ENCODE results near the gene FICD.

FICD gene

DNA sequence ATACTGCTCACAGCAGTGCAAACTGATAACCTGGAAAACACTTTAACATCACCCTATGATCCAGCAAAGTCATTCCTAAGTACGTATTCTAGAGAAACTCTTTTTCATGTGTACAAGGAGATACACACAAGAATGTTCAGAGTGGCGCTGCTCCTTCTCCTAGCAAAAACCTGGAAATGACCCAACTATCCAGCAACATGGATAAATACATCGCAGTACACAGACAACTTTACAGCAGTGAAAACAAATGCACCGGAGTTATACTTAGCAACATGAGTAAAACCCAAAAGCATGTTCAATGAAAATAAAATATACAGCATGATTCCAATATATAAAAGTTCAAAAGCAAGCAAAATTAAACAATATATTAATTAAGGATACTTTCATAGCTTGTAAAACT lies 27.2 kb downstream of the FICD start:
- H3K27me3 ChIP-seq (ENCODE audit: insufficient read depth, low read length, poor library complexity) = no peaks in the 10 kb centered on the region
- H3K9me3 ChIP-seq (ENCODE audit: insufficient read depth, low read length, severe bottlenecking) = no peaks in the 10 kb centered on the region
- TF ChIP-seq, protein P1, sequence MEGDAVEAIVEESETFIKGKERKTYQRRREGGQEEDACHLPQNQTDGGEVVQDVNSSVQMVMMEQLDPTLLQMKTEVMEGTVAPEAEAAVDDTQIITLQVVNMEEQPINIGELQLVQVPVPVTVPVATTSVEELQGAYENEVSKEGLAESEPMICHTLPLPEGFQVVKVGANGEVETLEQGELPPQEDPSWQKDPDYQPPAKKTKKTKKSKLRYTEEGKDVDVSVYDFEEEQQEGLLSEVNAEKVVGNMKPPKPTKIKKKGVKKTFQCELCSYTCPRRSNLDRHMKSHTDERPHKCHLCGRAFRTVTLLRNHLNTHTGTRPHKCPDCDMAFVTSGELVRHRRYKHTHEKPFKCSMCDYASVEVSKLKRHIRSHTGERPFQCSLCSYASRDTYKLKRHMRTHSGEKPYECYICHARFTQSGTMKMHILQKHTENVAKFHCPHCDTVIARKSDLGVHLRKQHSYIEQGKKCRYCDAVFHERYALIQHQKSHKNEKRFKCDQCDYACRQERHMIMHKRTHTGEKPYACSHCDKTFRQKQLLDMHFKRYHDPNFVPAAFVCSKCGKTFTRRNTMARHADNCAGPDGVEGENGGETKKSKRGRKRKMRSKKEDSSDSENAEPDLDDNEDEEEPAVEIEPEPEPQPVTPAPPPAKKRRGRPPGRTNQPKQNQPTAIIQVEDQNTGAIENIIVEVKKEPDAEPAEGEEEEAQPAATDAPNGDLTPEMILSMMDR (IDR thresholded peaks at IDR 0.05; ENCODE audit: borderline replicate concordance, extremely low read depth, low read length, poor library complexity, severe bottlenecking) = no peak
- TF ChIP-seq EZH2 (IDR thresholded peaks at IDR 0.05; ENCODE audit: borderline replicate concordance, low read depth, low read length, severe bottlenecking) = no peak
- H3K36me3 ChIP-seq (ENCODE audit: insufficient read depth, low read length) = peaks cover 89% of the 10 kb centered on the region
- H3K27ac ChIP-seq (ENCODE audit: low read length) = no peak overlapping the region
- H4K20me1 ChIP-seq (ENCODE audit: insufficient read depth, low read length) = peaks cover 49% of the 10 kb centered on the region; the same call in 1 of the 2 replicates
- no peaks in the 10 kb centered on the region for H3K4me1 ChIP-seq (ENCODE audit: insufficient read depth, low read length)
- H3K9ac ChIP-seq (ENCODE audit: low read depth, low read length) = no peak overlapping the region
- DNase-seq (no peak), ATAC-seq (ENCODE audit: insufficient read depth, low read depth) (no peak)
- no peak overlapping the region for H2AFZ ChIP-seq (ENCODE audit: low read depth, low read length)
- peaks cover 83% of the 10 kb centered on the region for H3K79me2 ChIP-seq (ENCODE audit: insufficient read depth, low read length)
- no peak overlapping the region for H3K4me2 ChIP-seq (ENCODE audit: insufficient read depth, low read length)
- H3K4me3 ChIP-seq (ENCODE audit: low read depth in 1 of 2, low read length in 2 of 2) = no peak overlapping the region

DNA sequence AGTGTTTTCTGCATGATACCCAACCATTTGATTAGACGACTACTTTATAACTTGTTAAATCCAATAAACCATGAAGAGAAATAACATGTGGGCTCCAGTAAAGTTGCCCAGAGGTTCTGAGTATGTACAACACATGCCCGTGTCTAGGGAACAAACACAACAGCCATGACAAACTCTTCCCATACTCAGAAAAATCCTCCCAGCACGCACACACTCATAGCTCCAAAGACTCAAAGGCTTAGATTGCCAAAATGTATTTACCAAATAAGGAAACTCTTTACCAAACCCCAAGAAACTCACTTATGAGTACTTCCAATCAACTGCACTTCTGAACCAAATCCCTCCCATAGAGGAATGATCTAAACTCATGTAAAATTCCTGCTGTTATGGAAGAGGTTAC lies 28.6 kb downstream of the FICD start:
- Histone ChIP-seq H3K9ac (ENCODE audit: low read depth, low read length) (no peak overlapping the region), H3K27me3 (ENCODE audit: insufficient read depth, low read length, poor library complexity) (no peaks in the 10 kb centered on the region), H3K4me1 (ENCODE audit: insufficient read depth, low read length) (no peaks in the 10 kb centered on the region), H3K4me3 (ENCODE audit: low read depth in 1 of 2, low read length in 2 of 2) (no peak overlapping the region), H3K27ac (ENCODE audit: low read length) (no peak overlapping the region), H3K79me2 (ENCODE audit: insufficient read depth, low read length) (peaks cover 89% of the 10 kb centered on the region), H3K36me3 (ENCODE audit: insufficient read depth, low read length) (peaks cover 89% of the 10 kb centered on the region), H4K20me1 (ENCODE audit: insufficient read depth, low read length) (peaks cover 49% of the 10 kb centered on the region; the same call in 1 of the 2 replicates), H3K9me3 (ENCODE audit: insufficient read depth, low read length, severe bottlenecking) (no peaks in the 10 kb centered on the region), H2AFZ (ENCODE audit: low read depth, low read length) (no peak overlapping the region), H3K4me2 (ENCODE audit: insufficient read depth, low read length) (no peak overlapping the region)
- DNase-seq (no peak), ATAC-seq (ENCODE audit: insufficient read depth, low read depth) (no peak)
- TF ChIP-seq, protein P1 (IDR thresholded peaks at IDR 0.05; ENCODE audit: borderline replicate concordance, extremely low read depth, low read length, poor library complexity, severe bottlenecking) = no peak
- TF ChIP-seq EZH2 (IDR thresholded peaks at IDR 0.05; ENCODE audit: borderline replicate concordance, low read depth, low read length, severe bottlenecking) = no peak

- Histone ChIP-seq H2AFZ (ENCODE audit: low read depth, low read length) (no peak overlapping the region), H3K9me3 (ENCODE audit: insufficient read depth, low read length, severe bottlenecking) (no peaks in the 10 kb centered on the region), H3K9ac (ENCODE audit: low read depth, low read length) (no peak overlapping the region), H3K27me3 (ENCODE audit: insufficient read depth, low read length, poor library complexity) (no peaks in the 10 kb centered on the region), H3K4me2 (ENCODE audit: insufficient read depth, low read length) (no peak overlapping the region), H3K79me2 (ENCODE audit: insufficient read depth, low read length) (peaks cover 91% of the 10 kb centered on the region), H3K36me3 (ENCODE audit: insufficient read depth, low read length) (peaks cover 76% of the 10 kb centered on the region), H3K4me3 (ENCODE audit: low read depth in 1 of 2, low read length in 2 of 2) (no peak overlapping the region), H3K27ac (ENCODE audit: low read length) (no peak overlapping the region), H3K4me1 (ENCODE audit: insufficient read depth, low read length) (peaks cover 3% of the 10 kb centered on the region; the same call in 1 of the 2 replicates), H4K20me1 (ENCODE audit: insufficient read depth, low read length) (peaks cover 56% of the 10 kb centered on the region; the same call in 1 of the 2 replicates)
- TF ChIP-seq EZH2 (IDR thresholded peaks at IDR 0.05; ENCODE audit: borderline replicate concordance, low read depth, low read length, severe bottlenecking) = no peak
- TF ChIP-seq, protein P1 (IDR thresholded peaks at IDR 0.05; ENCODE audit: borderline replicate concordance, extremely low read depth, low read length, poor library complexity, severe bottlenecking) = no peak
- DNase-seq = no peak
- ATAC-seq (ENCODE audit: insufficient read depth, low read depth) = no peak
Measured at GRCh38 chr12:108547686-108548085, 32.6 kb downstream of the FICD start.
